A549 (cell line): ENCODE results near the gene GATC.

Source experiments
- CTCF ChIP-seq: fragments of >200 bp; sonication (Bioruptor Twin); formaldehyde crosslinking; IDR thresholded peaks from 3 replicates; pipeline ENCODE4 v1.5.1; 2016
- EP300 ChIP-seq, 2 experiments: fragments of >200 bp; sonication (Bioruptor Twin); formaldehyde crosslinking; IDR thresholded peaks; 2 replicates in 1 of 2; 3 replicates in 1 of 2; pipeline ENCODE4 v1.6.1; 2016 to 2017
- MAX ChIP-seq: IDR thresholded peaks from 2 replicates; pipeline ENCODE4 v1.6.1; 2012
- PHF8 ChIP-seq: fragments of 200-600 bp; sonication (generic); IDR thresholded peaks from 2 replicates; pipeline ENCODE4 v1.6.1; 2016; ENCODE audit warnings: low read depth, mild to moderate bottlenecking, antibody characterized with exemption, moderate library complexity, borderline replicate concordance
- POLR2A ChIP-seq: IDR thresholded peaks from 2 replicates; pipeline ENCODE4 v1.6.1; 2012; ENCODE audit warnings: mild to moderate bottlenecking, low read length

- TF ChIP-seq MAX (no peak), EP300 (IDR thresholded peaks at IDR 0.05) (no peak), CTCF (no peak), POLR2A (no peak), PHF8 (no peak)
These were observed 40.0 kb downstream of the GATC start for GRCh38 chr12:120485961-120486881.
